Endothelial cell of hepatic sinusoid (primary cell): Measurements from ENCODE around the gene HOMER2.
"Not testable (repeated sequence)": the region's sequence is repeated elsewhere in the genome, so short reads cannot be mapped to it uniquely, and the experiment has no call there.

ENCODE experiments used
- in situ Hi-C: cut with HindIII; loops from 2 replicates; pipeline ENCODE4 v1.10.0; 2017; ENCODE audit warnings: low sequenced_read_pairs

The HOMER2 gene

GRCh38 chr15:82871358-82871757 lies 81.2 kb downstream of the HOMER2 start:
- in situ Hi-C loops = no loop called here

- in situ Hi-C loops = no loop called here
Measured at GRCh38 chr15:82870727-82871320, 81.7 kb downstream of the HOMER2 start.

- in situ Hi-C loops = not testable (repeated sequence)
Measured at GRCh38 chr15:82865981-82866380, 86.5 kb downstream of the HOMER2 start.

- in situ Hi-C loops = not testable (repeated sequence)
Measured at GRCh38 chr15:82865581-82865980, 86.9 kb downstream of the HOMER2 start.

GRCh38 chr15:82864967-82865366 lies 87.6 kb downstream of the HOMER2 start:
- in situ Hi-C loops = no loop called here

- in situ Hi-C loops = no loop called here
Measured at GRCh38 chr15:82862886-82863285, 89.6 kb downstream of the HOMER2 start.

- in situ Hi-C loops = no loop called here
Measured at GRCh38 chr15:82858932-82859331, 93.6 kb downstream of the HOMER2 start.

GRCh38 chr15:82856397-82857170 lies 95.9 kb downstream of the HOMER2 start:
- in situ Hi-C loops = no loop called here

GRCh38 chr15:82855286-82856100 lies 97.0 kb downstream of the HOMER2 start:
- in situ Hi-C loops = no loop called here

GRCh38 chr15:82854554-82854953 lies 98.0 kb downstream of the HOMER2 start:
- in situ Hi-C loops = no loop called here

GRCh38 chr15:82852941-82853561 lies 99.5 kb downstream of the HOMER2 start:
- in situ Hi-C loops = no loop called here

GRCh38 chr15:82851981-82852511 lies 100.5 kb downstream of the HOMER2 start:
- in situ Hi-C loops = no loop called here

- in situ Hi-C loops = no loop called here
Measured at GRCh38 chr15:82851306-82851850, 101.1 kb downstream of the HOMER2 start.

- in situ Hi-C loops = no loop called here
Measured at GRCh38 chr15:82850731-82851130, 101.8 kb downstream of the HOMER2 start.

GRCh38 chr15:82849556-82850512 lies 102.7 kb downstream of the HOMER2 start:
- in situ Hi-C loops = loop anchor here (5.0 to 10.0 kb wide), 4 partner anchors 62 to 137 kb away; partner anchors contain the start of gene RAMAC

- in situ Hi-C loops = loop anchor here (5.0 to 10.0 kb wide), 4 partner anchors 61 to 139 kb away; partner anchors contain the start of gene RAMAC
Measured at GRCh38 chr15:82848241-82848993, 104.1 kb downstream of the HOMER2 start.

GRCh38 chr15:82847703-82848102 lies 104.8 kb downstream of the HOMER2 start:
- in situ Hi-C loops = loop anchor here (5.0 to 10.0 kb wide), 4 partner anchors 60 to 140 kb away; partner anchors contain the start of gene RAMAC

GRCh38 chr15:82846621-82847020 lies 105.9 kb downstream of the HOMER2 start:
- in situ Hi-C loops = loop anchor here (5.0 to 10.0 kb wide), 4 partner anchors 59 to 141 kb away; partner anchors contain the start of gene RAMAC
